GM21528 (cell line): ENCODE measurements around the gene SBF2.

Source experiments
- ATAC-seq: cut with Tn5 transposase; IDR thresholded peaks from one replicate; pipeline ENCODE4 v1.9.1; 2021; ENCODE audit warnings: mild to moderate bottlenecking, moderate library complexity; ENCODE audit not compliant: unreplicated experiment, low FRiP score

The SBF2 gene

DNA sequence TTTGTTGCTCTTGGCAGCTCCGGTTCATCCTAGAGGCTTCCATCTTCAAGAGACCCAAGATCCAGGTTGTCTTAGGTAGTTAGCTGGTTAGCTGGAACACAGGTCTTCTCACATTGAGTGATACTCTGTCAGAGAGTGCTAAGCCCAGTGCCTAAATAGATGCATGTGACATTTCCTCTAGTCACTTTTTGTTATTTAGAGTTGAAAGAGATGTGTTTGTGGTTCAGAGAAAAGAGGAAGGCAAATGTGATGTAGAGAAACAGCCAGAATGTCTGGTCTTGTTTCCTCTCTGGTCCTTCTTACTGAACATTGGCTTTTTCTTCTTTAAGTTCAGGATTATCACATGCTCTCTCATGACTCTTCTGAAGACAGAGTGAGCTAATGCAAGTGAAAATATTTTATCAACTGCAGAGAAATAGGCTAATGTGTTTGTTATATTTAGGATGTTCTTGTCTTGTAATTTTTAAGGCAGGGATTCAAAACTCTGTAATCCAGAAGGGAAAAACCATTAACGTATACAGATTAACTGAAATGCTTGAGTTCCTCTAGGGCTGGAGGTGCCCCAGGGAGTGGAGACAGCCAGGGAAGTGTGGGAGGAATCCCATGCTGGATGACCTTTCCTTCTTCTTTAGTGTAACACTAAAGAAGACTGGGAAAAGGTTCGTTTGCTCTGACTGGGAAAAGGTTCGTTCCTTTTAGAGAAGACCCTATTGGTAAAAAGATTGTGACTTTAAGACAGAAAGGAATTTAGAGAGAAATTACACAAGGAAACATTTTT lies 554.7 kb downstream of the SBF2 start:
- no peak for ATAC-seq

DNA sequence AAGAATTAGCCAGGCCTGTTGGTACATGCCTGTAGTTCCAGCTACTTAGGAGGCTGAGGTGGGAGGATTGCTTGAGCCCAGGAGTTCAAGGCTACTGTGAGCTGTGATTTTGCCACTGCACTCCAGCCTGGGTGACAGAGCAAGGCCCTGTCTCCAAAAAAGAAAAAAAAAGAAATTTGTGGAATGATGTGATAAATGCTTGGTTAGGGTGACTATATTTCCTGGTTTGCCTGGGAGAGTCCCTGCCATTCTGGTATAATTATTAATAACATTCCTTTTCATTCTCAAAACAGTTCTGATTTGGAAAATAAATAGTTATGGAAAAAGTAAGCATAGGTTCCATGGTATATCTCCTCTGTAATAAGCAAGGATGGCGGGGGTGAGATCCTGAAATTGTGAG lies 555.3 kb downstream of the SBF2 start:
- no peak for ATAC-seq

DNA sequence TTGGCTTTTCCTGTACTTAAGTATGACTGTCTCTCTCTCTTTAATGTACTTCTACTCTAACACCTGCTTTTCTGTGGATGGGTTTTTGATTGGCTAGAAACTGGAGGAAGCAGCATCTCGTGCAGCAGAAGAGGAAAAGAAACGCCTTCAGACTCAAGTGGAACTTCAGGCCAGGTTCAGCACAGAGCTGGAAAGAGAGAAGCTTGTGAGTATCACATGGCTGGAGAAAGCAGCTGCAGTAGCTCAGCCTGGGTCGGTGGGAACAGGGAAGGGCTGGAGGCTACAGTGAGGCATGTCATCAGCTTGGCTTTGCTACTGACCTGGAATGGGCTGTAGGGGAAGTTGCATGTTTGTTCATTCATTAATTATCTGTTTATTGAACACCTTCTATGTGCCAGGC lies 555.9 kb downstream of the SBF2 start:
- no peak for ATAC-seq

DNA sequence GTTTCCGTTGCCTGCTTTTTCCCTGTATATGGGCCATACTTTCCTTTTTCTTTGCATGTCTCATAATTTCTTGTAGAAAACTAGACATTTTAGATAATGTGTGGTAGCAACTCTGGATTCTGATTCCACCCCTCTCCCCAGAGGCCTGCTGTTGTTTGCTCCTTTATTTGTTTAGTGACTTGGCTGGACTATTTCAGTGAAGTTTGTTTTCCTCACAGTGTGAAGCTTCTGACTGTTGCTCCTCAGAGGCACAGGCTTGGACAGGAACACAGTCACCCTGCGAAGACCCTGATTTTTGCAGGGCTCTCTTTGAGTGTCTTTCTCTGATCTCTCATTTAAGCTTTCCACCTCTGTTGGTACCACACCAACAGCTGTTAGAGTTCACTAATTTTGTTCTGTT lies 557.7 kb downstream of the SBF2 start:
- no peak for ATAC-seq

DNA sequence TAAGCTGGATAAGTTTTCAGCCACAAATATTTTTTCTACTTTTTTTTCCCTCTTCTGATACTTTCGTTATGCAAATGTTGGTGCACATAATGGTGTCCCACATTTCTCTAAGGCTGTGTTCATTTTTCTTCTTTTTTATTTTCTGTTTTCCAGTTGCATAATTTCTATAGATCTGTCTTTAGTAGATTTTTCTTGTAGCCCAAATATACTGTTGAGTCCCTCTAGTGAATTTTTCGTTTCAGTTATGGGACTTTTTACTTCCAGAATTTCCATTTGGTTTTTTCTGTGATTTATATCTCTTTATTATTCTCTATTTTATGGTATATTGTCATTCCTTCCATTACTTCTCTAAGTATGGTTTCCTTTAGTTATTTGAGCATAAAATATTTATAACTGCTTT lies 558.1 kb downstream of the SBF2 start:
- no peak for ATAC-seq

DNA sequence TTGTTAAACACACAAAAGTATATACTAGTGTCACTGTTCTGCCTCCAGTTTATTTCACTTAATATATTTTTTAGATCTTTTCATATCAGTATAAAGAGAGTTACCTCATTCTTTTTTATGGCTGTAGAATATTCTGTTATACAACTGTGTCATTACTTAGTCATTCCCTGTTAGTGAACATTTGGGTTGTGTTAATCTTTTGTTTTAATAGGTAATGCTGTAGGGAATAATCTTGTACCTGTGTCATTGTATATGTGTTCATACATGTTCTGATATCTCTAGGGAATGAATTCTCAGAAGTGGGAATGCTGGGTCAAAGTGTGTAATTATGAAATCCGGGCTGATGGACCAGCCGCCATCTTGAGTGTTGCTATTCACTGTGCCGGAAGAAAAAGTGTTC lies 558.8 kb downstream of the SBF2 start:
- no peak for ATAC-seq

DNA sequence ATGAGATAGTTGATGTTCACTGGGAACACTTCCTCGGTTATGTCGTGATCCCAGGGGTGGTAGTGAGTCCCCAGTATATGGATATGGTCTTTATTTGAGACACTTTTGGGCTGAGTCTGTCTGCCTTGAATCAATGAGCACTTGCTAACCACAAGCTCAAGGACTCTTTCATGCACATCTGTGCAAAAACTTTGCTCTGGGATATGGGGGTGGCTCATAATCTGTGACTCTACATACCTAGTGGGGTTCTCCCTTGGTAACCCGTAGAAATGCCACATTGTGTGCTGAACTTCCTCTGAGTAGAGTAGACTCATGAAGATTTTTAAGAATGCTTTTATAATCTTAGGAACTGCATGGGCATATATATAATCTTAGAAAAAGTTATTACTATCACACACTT lies 560.8 kb downstream of the SBF2 start:
- ATAC-seq = no peak

DNA sequence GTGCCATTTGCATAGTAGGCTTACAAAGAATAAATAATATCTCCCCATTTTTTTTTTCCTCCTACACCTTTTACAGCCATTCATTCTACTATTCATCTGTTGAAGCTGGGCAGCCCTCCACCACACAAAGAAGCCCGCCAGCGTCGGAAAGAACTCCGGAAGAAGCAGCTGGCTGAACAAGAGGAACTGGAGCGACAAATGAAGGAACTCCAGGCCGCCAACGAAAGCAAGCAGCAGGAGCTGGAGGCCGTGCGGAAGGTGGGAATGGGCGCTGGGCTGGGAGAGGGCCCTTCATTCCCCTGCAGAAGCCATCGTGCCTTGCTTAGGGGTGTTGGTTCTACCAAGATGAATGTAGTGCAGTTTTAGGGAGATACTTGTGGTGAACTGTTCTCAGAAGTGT lies 561.6 kb downstream of the SBF2 start:
- no peak for ATAC-seq

DNA sequence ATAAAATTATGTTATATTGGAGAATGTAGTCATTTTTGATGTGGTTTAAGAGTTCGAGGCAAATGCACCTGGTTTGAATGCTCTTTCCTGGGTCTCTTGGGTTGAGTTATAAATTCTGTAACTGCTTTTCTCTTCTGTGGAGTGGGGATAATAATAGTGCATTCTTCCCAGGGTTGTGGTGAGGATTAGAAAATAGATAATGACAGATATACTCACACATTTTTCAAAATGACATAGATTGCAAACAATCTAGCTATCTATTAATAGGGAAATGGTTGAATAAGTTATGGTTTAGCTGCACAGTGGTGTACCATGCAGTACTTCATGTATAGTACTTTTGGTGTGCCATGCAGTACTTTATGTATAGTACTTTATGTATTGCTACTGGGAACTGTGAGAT lies 562.8 kb downstream of the SBF2 start:
- ATAC-seq = no peak
